ENCODE results near the gene STUM.
"Not testable (repeated sequence)": the region's sequence is repeated elsewhere in the genome, so short reads cannot be mapped to it uniquely, and the experiment has no call there.

STUM gene

DNA sequence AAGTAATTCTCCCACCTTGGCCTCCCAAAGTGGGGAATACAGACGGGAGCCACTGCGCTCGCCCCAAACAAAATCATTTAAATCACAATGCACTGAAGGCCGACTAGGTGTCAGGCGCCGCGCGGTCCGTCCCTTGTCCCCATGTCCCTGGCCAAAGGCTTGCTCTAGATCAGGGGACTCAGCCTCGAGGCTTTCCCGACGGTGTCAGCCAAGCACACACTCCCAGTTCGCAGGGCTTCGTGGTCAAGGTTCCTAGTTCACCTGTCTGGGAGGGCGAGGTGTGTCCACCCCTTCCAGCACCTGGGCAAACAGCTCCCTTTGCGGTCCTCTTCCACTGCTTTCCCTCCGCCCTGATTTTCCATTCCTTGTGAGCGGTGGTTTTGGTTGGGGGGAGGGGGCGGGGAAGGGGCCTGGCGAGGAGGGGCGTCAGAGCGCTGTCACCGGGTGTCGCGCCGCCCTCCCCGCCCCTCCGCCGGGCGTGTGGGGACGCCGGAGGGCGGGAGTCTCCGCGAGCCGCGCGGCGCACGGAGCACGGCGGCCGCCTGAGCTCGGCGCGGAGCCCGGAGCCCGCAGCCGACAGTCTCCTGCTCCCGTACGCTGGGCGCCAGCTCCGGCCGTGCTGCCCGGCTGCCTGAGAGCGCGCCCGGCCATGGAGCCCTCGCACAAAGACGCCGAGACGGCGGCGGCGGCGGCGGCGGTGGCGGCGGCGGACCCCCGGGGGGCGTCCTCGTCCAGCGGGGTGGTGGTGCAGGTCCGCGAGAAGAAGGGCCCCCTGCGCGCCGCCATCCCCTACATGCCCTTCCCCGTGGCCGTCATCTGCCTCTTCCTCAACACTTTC, at the start of gene STUM:
Gene STUM, plus strand, starts transcription at position 509 of the 838 bp plus-strand sequence. Its CDS starts 141 bp downstream, at position 650.
- peak; percentile 57 for DNase-seq (ENCODE audit: low spot score)

GRCh38 chr1:226499699-226500098, 48.9 kb upstream of the STUM start:
- DNase-seq (ENCODE audit: low spot score), result not testable (repeated sequence)

DNA sequence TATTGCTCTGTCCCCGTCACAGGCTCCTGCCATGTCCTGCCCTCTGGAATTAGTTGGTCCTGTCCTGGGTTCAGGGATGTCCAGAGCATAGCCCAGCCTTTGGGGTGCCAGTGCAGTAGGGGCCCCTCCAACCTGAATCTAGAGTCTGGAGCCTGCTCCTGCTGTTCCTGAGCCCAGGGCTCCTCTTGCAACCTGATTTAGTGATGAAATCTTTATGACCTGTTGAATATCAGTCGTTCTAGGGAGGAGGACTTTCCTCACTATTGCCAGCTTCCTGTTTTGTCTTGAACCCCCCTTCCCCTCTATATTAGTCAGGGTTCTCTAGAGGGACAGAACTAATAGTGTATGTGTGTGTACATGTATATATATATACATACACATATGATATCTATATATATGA, 42.5 kb upstream of the STUM start:
- DNase-seq (ENCODE audit: low spot score), result no peak

DNA sequence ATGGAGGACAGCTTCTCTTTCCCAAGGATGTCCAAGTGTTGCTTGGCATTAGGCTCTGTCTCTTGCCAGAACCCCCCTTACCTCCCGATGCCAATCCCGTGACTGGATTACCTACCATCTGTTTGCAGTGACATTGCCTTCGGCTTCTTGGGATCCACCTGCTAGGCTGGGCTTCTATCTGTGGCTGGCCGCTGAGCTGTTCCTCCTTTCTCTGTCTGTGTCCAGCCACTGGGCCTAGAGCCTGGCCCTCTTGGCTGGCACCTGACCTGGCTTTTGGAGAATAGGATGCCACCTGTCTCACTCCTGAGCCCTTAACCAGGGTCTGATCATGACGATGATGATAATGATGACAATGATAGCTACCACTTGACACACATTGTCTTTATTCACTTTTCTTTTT, 41.6 kb upstream of the STUM start:
- DNase-seq (ENCODE audit: low spot score), result no peak

DNA sequence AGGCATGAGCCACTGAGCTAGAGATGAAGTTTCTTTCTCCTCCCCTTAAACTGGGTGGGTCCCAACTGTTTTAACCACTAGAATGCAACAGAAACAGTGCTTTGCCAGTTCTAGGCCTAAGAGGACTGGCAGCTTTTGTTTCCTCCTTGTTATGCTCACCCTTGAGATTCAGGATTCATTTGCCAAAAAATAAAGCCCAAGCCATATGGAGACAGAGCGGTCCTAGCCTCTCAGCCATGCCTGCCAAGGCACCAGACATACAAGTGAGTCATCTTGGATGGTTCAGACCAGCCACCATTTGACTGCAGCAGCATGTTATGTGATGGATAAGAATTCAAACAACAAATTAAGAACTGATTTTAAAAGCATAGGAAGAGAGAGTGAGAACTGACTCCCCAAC, 38.1 kb upstream of the STUM start:
- no peak for DNase-seq (ENCODE audit: low spot score)

DNA sequence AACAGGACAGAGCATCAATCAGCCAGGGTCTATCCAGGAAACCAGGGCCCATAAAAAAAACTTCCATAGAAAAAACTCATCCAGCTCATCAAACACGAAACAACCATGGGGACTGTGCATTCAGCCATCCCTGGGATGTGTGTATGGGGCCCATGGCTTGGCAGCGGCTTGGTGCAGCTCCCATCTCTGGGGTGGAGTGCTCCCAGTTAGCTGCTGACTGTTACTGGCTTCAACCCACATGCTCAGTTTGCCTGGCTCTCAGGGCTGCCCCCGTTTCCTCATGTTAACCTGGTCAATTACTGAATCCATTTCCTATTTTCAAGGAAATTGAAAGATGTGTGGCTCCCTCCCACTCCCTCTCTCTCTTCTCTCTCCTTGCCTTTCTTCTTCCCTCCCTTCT, 37.3 kb upstream of the STUM start:
- DNase-seq (ENCODE audit: low spot score), result no peak

GRCh38 chr1:226512076-226512728, 36.4 kb upstream of the STUM start:
- DNase-seq (ENCODE audit: low spot score), result no peak

- DNase-seq (ENCODE audit: low spot score), result no peak
These were observed 30.2 kb upstream of the STUM start for GRCh38 chr1:226518375-226518774.

DNA sequence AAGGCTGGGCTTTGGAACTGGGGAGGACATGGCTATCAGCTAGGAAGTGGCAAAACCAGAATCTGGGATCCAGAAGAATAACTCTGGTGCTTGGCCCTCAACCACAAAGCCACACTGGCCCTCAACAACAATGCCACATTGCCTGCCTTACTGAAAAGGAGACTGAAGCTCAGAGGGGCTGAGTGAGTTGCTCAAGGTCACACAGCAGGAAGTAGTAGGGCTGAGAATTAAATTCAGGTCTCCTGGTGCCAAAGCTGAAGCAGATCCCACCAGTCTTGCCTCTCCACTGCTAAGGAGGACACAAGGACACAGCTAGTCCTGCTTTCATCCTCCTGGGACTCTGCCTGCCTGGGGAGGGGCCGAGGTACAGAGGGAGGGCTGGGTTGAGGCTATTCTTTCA, 29.4 kb upstream of the STUM start:
- no peak for DNase-seq (ENCODE audit: low spot score)

DNA sequence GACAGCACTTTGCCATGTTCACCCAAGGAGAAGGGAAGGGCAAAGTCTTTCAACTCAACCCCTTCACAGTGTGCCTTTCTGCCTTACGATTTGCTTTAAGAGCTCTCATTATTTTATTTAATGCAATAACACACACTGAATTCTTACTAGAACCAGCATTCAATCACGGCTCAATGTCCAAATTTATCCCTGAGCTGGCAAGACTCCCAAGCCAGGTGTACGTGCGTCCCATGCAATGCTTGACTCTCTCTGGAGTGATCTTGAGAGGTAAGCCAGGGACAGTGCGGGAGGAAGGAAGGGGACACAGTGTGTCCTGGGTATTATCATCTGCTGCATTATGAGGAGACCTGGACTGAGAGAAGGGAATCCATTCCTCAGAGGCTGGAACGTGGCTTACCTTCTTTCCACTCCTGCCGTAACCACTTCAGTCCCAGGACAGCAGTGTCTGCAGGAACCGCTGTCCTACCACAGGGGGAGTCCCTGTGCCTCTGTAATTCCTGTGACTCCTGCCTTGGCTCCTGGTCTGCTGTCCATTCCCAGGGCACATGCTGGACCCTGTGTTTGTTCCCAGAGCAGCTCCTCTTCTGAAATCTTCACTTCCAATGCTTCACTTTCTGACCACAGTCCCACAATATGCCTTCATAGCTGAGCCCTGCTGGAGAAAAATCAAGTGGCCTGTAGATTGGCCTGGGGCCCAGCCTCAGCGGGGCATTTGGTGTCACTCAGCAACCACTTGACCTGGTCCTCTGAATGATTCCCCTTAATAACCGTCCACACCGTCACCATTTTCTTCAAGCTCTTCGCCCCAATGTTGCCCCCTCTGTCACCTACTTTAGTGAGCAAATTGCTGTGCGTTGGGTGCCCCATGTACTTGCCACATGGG, 28.6 kb upstream of the STUM start:
- DNase-seq (ENCODE audit: low spot score), result peak; percentile 33

DNA sequence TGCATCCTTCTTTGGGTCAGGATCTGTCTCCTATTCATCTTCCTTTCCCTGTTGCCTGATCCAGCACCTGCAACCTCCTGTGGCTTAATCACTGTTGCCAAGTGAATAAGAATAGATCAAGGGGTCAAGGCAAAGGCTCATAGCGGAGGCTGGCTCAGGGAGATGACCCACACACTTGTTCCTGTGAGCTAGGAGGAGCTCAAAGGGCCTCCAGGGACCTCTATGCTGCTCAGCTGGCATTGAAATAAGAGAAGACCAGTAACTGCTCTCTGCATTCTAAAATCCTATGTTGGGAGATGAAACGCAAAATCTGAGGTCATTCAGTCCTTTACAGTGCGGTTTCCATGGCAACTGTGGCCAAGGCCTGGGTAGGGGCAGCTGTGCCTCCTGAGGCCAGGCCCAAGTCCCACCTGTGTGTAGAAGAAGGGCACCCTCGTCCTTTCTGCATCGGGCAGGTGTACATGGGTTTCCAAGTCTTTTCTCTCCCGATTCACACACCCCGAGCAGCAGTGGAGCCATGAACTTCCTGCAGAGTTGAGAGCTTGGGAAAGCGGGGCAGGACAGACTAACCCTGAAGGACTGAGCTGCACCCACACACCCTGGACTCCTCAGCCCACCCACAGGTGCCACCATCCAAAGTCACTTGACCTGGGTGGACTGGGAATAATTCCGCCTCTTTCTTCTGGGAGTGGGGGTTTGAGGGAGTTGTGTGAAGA, 27.8 kb upstream of the STUM start:
- DNase-seq (ENCODE audit: low spot score), result no peak

- no peak for DNase-seq (ENCODE audit: low spot score)
These were observed 24.7 kb upstream of the STUM start for GRCh38 chr1:226523646-226524406.

DNA sequence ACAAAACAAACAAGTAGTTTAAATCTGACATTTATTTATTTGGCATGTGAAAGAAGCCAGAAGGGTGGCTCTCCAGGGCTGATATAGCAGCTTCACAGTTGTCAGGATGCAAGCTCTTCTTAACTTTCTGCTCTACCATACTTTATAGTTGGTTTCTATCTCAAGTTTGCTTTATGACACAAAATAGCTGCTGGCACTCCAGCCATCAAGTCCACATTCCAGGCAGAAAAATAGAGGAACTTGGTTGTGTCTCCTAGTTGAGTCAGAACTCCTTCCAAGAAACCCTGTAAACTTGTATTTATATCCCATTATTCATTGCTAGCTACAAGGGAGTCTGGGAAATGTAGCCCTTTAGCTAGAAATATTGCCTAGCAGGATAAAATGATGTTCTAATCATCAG, 24.0 kb upstream of the STUM start:
- no peak for DNase-seq (ENCODE audit: low spot score)

DNA sequence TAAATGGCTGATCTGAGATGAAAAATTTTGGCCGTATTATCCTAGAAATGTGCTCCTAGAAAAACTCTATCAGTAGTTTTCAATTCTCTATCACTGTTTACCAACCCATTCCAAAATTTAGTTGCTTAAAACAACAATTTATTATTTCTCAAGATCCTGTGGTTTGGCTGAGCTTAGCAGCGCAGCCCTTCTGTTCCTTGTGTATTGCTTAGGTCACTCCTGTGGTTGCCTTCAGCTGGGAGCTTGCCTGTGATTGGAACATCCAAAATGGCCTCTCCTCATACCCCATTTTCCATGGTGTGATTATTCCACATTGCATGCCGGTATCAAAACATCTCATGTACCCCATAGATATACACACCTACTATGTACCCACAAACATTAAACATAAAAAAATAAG, 22.8 kb upstream of the STUM start:
- no peak for DNase-seq (ENCODE audit: low spot score)

- DNase-seq (ENCODE audit: low spot score), result peak; percentile 59
These were observed 21.6 kb upstream of the STUM start for GRCh38 chr1:226526801-226527595.

DNA sequence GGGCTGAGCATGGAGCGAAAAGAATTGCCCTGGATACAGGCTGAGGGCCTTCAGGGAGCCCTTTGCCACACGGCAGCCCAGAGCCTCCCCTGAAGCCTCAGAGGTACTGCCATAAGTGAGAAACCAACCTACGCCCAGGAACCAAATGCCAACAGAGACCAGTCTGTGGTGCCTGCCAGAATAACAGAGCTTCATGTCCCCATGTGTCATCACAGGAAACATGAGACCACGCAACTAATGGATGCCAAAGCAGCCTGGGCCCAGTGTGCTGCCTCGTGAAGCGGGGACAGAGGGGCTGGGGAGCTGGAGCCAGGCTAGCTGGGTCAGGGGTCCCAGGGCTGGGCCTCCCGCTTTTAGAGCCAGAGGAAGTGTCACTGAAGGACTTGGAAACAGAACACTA, 18.7 kb upstream of the STUM start:
- DNase-seq (ENCODE audit: low spot score), result no peak

DNA sequence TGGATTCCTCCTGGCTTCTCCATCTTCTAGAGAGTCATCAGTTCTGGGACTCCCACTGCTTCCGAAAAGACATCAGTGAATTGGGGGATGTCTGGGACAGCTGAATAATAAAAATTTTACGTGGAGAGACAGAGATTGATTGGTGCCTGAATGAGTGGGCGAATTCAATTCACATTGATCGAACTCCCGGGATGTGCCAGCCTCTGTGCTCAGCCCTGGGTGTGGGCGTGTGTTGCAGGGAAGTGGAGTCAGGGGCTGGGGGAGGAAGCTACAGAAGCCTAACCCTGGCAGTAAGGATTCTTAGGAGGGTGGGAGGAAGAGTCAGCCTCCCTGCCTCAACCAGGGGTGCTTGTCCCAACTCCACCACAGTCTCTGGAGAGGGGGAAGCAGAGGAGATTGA, 18.0 kb upstream of the STUM start:
- no peak for DNase-seq (ENCODE audit: low spot score)

DNA sequence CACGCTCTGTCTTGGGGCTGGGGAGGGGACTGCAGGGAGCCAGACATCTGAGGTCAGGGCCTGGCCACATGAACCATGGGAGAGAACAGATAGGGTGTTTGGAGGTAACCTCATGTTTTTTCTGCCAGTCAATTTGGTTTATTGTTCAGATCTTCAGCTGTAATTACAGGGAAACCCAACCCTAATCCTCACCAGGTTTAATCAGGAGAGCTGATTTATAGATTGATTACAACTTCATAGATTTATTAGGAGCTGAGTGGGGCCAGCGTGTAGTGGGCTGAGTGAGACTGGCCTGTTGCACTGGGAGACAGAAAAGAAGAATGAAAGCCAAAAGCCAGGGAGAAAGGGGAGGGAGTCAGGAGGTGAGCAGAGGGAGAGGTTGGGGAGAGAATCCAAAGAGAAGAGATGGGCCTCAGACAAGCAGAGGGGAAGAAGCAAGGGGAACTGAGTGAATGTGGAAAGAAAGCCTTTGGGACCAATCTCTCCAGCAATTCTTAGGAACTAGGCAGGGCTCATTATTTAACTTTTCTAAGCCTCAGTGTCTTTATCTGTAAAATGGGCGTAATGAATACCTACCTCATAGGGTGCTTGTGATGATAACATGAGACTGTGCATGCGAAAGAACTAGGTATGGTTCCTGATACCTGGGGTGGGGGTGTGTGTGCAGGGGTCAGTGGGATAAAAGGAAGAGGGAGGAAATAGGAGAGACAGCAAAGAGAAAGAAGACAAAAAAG, 17.0 kb upstream of the STUM start:
- no peak for DNase-seq (ENCODE audit: low spot score)

GRCh38 chr1:226532553-226532952, 16.0 kb upstream of the STUM start:
- DNase-seq (ENCODE audit: low spot score), result no peak

DNA sequence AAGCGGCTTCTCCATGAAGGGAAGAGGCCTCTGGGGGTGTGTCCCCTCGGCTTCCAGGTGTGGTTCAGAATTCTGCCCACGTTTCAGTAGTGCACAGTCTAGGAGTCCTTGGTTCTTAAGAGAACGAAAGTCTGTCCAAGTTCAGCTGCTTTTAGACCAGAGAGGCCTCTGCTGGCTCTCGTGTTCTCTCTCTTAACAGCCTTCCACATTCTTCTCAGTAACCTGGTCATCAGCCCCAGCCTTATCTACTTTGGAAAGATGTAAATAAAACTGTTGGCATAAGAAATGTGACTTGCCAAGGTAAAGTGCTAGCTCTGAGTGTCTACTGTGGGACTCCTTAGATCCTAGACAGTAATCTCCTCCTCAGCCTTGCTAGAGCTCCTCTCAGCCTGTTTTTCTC, 15.3 kb upstream of the STUM start:
- no peak for DNase-seq (ENCODE audit: low spot score)

Measured in HuH-7 (cell line).